ENCODE results near the gene CLSTN3. TPM values are rescaled to one million over a fixed set of nuclear protein-coding genes. Genes with fewer than 3 reads are reported as not detected.

CLSTN3 gene
- total RNA-seq, 4 donors from 2014 or later = 13.9 to 98.7 (median 24.4) TPM

DNA sequence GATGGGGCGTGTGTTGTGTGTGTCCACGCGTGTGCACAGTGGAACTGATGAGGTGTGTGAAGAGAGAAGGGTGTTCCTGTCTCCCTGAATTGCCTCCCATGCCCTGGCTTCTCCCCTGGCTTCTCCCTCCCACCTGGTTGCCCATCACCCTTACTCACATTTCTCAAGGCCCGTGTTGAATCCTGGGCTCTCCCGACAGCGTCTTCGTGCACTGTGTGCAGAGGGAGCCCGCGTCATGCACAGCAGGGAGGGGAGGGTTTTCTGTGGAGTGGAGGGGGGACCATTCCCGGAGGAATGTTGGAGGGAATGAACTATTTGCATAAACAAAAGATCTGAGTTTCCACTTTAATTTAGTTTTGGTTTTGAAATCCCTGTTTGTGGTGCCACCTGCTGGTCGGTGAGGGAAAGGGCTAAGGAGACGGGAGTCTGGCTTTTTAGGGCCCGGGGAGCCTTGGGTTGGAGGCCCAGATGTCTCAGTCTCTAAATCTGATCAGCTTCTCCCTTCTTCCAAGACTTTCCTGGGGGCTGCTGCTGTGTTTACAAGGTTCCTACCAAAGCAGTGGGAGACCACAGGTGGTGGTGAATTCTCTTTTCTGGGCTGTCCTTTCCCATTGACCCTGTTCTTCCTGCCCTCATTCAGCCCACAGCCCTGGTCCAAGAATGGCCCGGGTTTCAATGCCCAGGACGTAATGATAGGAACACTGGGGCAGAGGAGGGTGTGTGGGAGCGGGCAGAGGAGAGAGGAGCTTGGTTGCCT, 37.8 kb upstream of the CLSTN3 start, which contains the start of gene C1R:
C1R (minus strand) TSS at position 217 of the 757 bp plus-strand sequence; CDS start at position 160, 57 bp downstream.
- Histone ChIP-seq H3K27ac (peak within 1 kb of the TSS; percentile 69 to 84 (median 75)), H3K36me3 (no peaks in the 10 kb centered on the region), H3K4me3 (peak within 1 kb of the TSS; percentile 27 to 49 (median 34)), H3K27me3 (no peaks in the 10 kb centered on the region), H3K9me3 (no peaks in the 10 kb centered on the region), H3K4me1 (peaks cover 4 to 38% (median 5%) of the 10 kb centered on the region in 4 donors)
- WGBS, 2 donors (ENCODE audit: low coverage in 1 of 2) = 17 to 42% methylated on average over 2 to 16 of the region's 16 CpGs
- TF ChIP-seq EP300 (IDR thresholded peaks at IDR 0.05; ENCODE audit: low read depth) (no peak), POLR2AphosphoS5 (IDR thresholded peaks at IDR 0.05) (peak; percentile 75 to 82 (median 79)), POLR2A (IDR thresholded peaks at IDR 0.05) (peak; percentile 58)
- TF ChIP-seq, protein P1, sequence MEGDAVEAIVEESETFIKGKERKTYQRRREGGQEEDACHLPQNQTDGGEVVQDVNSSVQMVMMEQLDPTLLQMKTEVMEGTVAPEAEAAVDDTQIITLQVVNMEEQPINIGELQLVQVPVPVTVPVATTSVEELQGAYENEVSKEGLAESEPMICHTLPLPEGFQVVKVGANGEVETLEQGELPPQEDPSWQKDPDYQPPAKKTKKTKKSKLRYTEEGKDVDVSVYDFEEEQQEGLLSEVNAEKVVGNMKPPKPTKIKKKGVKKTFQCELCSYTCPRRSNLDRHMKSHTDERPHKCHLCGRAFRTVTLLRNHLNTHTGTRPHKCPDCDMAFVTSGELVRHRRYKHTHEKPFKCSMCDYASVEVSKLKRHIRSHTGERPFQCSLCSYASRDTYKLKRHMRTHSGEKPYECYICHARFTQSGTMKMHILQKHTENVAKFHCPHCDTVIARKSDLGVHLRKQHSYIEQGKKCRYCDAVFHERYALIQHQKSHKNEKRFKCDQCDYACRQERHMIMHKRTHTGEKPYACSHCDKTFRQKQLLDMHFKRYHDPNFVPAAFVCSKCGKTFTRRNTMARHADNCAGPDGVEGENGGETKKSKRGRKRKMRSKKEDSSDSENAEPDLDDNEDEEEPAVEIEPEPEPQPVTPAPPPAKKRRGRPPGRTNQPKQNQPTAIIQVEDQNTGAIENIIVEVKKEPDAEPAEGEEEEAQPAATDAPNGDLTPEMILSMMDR (IDR thresholded peaks at IDR 0.05) = peak; percentile 88 to 94 (median 90)
- intact Hi-C loops (cut with DNase I; ENCODE audit: low total_unique reads) (loop anchor here (2.0 kb wide), 1 partner anchor 32 kb away; the partner anchor contains the start of gene C1S), in situ Hi-C loops (cut with MboI; ENCODE audit: low pct_ligation_motif_present in 1 of 4, low pct_unique_long_range_greater_than_20kb in 1 of 4, low sequenced_read_pairs in 3 of 4) (no loop called here)
- peak; percentile 79 for DNase-seq

DNA sequence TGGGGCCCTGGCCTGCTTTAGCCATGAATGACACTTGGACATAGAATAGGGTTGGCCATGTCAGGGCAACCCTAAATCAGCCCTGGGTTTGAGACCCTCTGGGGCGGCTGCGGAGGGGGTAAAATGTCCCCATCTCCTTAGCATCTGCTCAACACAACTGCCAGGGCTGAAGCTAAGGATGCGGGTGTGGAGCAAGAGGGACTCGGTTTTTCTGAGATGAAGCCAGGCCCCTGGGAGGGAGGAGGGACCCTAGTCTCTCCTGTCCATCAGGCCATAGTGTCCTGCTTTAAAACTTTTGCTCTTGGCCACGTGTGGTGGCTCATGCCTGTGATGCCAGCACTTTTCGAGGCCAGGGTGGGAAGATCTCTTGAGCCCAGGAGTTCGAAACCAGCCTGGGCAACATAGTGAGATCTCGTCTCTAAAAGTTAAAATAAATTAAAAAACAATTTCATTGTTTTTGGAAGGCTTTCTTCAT, 37.1 kb upstream of the CLSTN3 start:
- in situ Hi-C loops (cut with MboI; ENCODE audit: low pct_ligation_motif_present in 1 of 4, low pct_unique_long_range_greater_than_20kb in 1 of 4, low sequenced_read_pairs in 3 of 4) (no loop called here), intact Hi-C loops (cut with DNase I; ENCODE audit: low total_unique reads) (loop anchor here (2.0 kb wide), 1 partner anchor 32 kb away; the partner anchor contains the start of gene C1S)
- Histone ChIP-seq H3K27me3 (no peaks in the 10 kb centered on the region), H3K4me1 (peaks cover 4 to 38% (median 5%) of the 10 kb centered on the region in 4 donors), H3K4me3 (no peak overlapping the region), H3K27ac (peak overlapping the region; percentile 69 to 84 (median 75)), H3K9me3 (no peaks in the 10 kb centered on the region), H3K36me3 (no peaks in the 10 kb centered on the region)
- 72% methylated on average over 8 of the region's 8 CpGs; no CpG with 5 or more reads in 1 of the 2 donors for WGBS, 2 donors (ENCODE audit: low coverage in 1 of 2)
- TF ChIP-seq, protein P1 (IDR thresholded peaks at IDR 0.05) = no peak
- TF ChIP-seq POLR2A (IDR thresholded peaks at IDR 0.05) (no peak), EP300 (IDR thresholded peaks at IDR 0.05; ENCODE audit: low read depth) (no peak), POLR2AphosphoS5 (IDR thresholded peaks at IDR 0.05) (no peak)
- DNase-seq = no peak

DNA sequence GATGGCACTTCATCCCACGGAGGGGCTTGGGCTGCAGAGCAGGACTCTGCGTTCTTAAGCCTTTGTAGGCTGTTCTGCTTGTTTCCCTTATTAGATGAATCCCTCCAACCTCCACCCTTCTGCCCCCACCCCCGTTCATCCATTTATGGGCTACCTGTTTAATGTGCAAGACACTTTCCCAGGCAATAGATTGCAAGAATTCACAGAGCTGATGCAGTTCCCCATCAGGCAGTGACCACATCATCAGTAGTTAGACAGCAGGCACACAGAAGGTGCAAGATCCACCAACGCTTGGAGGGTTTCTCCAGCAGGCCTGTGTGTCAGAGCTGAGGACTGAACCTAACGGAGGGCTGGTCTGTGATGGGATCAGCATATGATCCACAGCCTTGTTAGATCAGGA, 36.7 kb upstream of the CLSTN3 start:
- no peak for DNase-seq
- Histone ChIP-seq H3K27ac (no peak overlapping the region), H3K4me3 (no peak overlapping the region), H3K4me1 (peaks cover 4 to 38% (median 5%) of the 10 kb centered on the region in 4 donors), H3K36me3 (no peaks in the 10 kb centered on the region), H3K9me3 (no peaks in the 10 kb centered on the region), H3K27me3 (no peaks in the 10 kb centered on the region)
- intact Hi-C loops (cut with DNase I; ENCODE audit: low total_unique reads) (loop anchor here (2.0 kb wide), 1 partner anchor 33 kb away; the partner anchor contains the start of gene C1S), in situ Hi-C loops (cut with MboI; ENCODE audit: low pct_ligation_motif_present in 1 of 4, low pct_unique_long_range_greater_than_20kb in 1 of 4, low sequenced_read_pairs in 3 of 4) (no loop called here)
- no peak for TF ChIP-seq POLR2A (IDR thresholded peaks at IDR 0.05)
- TF ChIP-seq, protein P1 (IDR thresholded peaks at IDR 0.05) = no peak
- no peak for TF ChIP-seq EP300 (IDR thresholded peaks at IDR 0.05; ENCODE audit: low read depth)
- WGBS, 2 donors (ENCODE audit: low coverage in 1 of 2) = 34 to 49% methylated on average over 3 to 5 of the region's 5 CpGs

DNA sequence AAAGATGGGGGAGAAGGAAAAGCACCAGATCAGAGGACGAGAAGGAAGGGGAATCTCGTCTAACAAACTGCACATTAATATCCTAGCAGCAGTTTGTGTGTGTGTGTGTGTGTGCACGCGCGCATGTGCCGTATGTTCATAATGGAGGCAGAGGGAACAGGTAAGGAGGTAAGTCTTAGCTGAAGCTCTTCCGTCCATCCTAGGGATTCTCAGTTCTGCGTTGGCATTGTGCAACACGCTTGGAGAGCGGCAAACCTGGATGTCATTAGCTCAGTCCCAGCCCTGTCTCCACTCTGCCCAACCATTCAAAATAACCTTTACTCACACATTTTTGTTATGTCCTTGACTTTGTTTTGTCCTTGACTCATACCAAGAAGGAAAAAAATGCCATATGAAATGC, 36.3 kb upstream of the CLSTN3 start:
- Histone ChIP-seq H3K4me1 (peaks cover 4 to 38% (median 5%) of the 10 kb centered on the region in 4 donors), H3K36me3 (no peaks in the 10 kb centered on the region), H3K9me3 (no peaks in the 10 kb centered on the region), H3K27me3 (no peaks in the 10 kb centered on the region), H3K4me3 (no peak overlapping the region), H3K27ac (no peak overlapping the region)
- intact Hi-C loops (cut with DNase I; ENCODE audit: low total_unique reads) (loop anchor here (2.0 kb wide), 1 partner anchor 33 kb away; the partner anchor contains the start of gene C1S), in situ Hi-C loops (cut with MboI; ENCODE audit: low pct_ligation_motif_present in 1 of 4, low pct_unique_long_range_greater_than_20kb in 1 of 4, low sequenced_read_pairs in 3 of 4) (no loop called here)
- DNase-seq = no peak
- TF ChIP-seq POLR2AphosphoS5 (IDR thresholded peaks at IDR 0.05) (peak in 1 of 3 donors; percentile 34), POLR2A (IDR thresholded peaks at IDR 0.05) (peak; percentile 23), EP300 (IDR thresholded peaks at IDR 0.05; ENCODE audit: low read depth) (no peak)
- TF ChIP-seq, protein P1 (IDR thresholded peaks at IDR 0.05) = no peak
- 48% methylated on average over 8 to 10 of the region's 10 CpGs for WGBS, 2 donors (ENCODE audit: low coverage in 1 of 2)

Measured in transverse colon (tissue), 4 donors.